ENCODE results near the gene PTGES.
"Not testable (repeated sequence)": the region's sequence is repeated elsewhere in the genome, so short reads cannot be mapped to it uniquely, and the experiment has no call there.

PTGES gene

GRCh38 chr9:129770741-129771140 lies 17.9 kb upstream of the PTGES start:
- DNase-seq = no peak

GRCh38 chr9:129769669-129770068 lies 16.8 kb upstream of the PTGES start:
- no peak for DNase-seq

GRCh38 chr9:129768486-129768885 lies 15.6 kb upstream of the PTGES start:
- no peak for DNase-seq

- DNase-seq = no peak
Measured at GRCh38 chr9:129765764-129766317, 13.0 kb upstream of the PTGES start.

- no peak for DNase-seq
Measured at GRCh38 chr9:129762985-129763926, 10.4 kb upstream of the PTGES start.

- DNase-seq = not testable (repeated sequence)
Measured at GRCh38 chr9:129762370-129762984, 9.6 kb upstream of the PTGES start.

- no peak for DNase-seq
Measured at GRCh38 chr9:129761901-129762369, 9.1 kb upstream of the PTGES start.

- DNase-seq = no peak
Measured at GRCh38 chr9:129761293-129761900, 8.6 kb upstream of the PTGES start.

GRCh38 chr9:129760784-129761183 lies 7.9 kb upstream of the PTGES start:
- not testable (repeated sequence) for DNase-seq

GRCh38 chr9:129759804-129760502 lies 7.1 kb upstream of the PTGES start:
- DNase-seq = no peak

- no peak for DNase-seq
Measured at GRCh38 chr9:129759319-129759718, 6.5 kb upstream of the PTGES start.

GRCh38 chr9:129757045-129757444 lies 4.2 kb upstream of the PTGES start:
- no peak for DNase-seq

- DNase-seq = no peak
Measured at GRCh38 chr9:129756191-129756590, 3.3 kb upstream of the PTGES start.

GRCh38 chr9:129755151-129755550 lies 2.3 kb upstream of the PTGES start:
- no peak for DNase-seq

- DNase-seq = no peak
Measured at GRCh38 chr9:129751841-129752801, 721 bp downstream of the PTGES start.

- no peak for DNase-seq
Measured at GRCh38 chr9:129750013-129750638, 2.7 kb downstream of the PTGES start.

GRCh38 chr9:129749575-129749974 lies 3.3 kb downstream of the PTGES start:
- DNase-seq = no peak

GRCh38 chr9:129749052-129749451 lies 3.8 kb downstream of the PTGES start:
- DNase-seq = not testable (repeated sequence)

- DNase-seq = no peak
Measured at GRCh38 chr9:129748249-129748648, 4.6 kb downstream of the PTGES start.
